Muscle layer of colon (tissue), 2 donors: Measurements from ENCODE around the gene CTSA.
"Not testable (repeated sequence)": the region's sequence is repeated elsewhere in the genome, so short reads cannot be mapped to it uniquely, and the experiment has no call there.

Experiments used
- H3K27ac ChIP-seq: one replicate; pipeline ENCODE4 v1.7.0; 2013; ENCODE audit warnings: low read depth, mild to moderate bottlenecking, low read length, moderate library complexity
- H3K27me3 ChIP-seq, 2 donors: one replicate each; pipeline ENCODE4 v1.7.0; 2013; ENCODE audit warnings: low read length in 2 of 2, mild to moderate bottlenecking in 2 of 2; ENCODE audit not compliant: insufficient read depth in 2 of 2, control insufficient read depth in 1 of 2
- H3K36me3 ChIP-seq: one replicate; pipeline ENCODE4 v1.7.0; 2013; ENCODE audit warnings: mild to moderate bottlenecking, low read length; ENCODE audit not compliant: insufficient read depth
- H3K4me1 ChIP-seq: one replicate; pipeline ENCODE4 v1.7.0; 2013; ENCODE audit warnings: mild to moderate bottlenecking, low read length; ENCODE audit not compliant: insufficient read depth
- H3K4me3 ChIP-seq, 2 donors: one replicate each; pipeline ENCODE4 v1.7.0; 2013; ENCODE audit warnings: low read length in 2 of 2, low read depth in 1 of 2, mild to moderate bottlenecking in 1 of 2, moderate library complexity in 1 of 2
- H3K9ac ChIP-seq: one replicate; pipeline ENCODE4 v1.7.0; 2013; ENCODE audit warnings: low read length
- H3K9me3 ChIP-seq: one replicate; pipeline ENCODE4 v1.7.0; 2013; ENCODE audit warnings: mild to moderate bottlenecking, low read length
- donor health status: abdominal sarcoma.
- donor health status: Adenocarcinoma of cecum.

CTSA gene

DNA sequence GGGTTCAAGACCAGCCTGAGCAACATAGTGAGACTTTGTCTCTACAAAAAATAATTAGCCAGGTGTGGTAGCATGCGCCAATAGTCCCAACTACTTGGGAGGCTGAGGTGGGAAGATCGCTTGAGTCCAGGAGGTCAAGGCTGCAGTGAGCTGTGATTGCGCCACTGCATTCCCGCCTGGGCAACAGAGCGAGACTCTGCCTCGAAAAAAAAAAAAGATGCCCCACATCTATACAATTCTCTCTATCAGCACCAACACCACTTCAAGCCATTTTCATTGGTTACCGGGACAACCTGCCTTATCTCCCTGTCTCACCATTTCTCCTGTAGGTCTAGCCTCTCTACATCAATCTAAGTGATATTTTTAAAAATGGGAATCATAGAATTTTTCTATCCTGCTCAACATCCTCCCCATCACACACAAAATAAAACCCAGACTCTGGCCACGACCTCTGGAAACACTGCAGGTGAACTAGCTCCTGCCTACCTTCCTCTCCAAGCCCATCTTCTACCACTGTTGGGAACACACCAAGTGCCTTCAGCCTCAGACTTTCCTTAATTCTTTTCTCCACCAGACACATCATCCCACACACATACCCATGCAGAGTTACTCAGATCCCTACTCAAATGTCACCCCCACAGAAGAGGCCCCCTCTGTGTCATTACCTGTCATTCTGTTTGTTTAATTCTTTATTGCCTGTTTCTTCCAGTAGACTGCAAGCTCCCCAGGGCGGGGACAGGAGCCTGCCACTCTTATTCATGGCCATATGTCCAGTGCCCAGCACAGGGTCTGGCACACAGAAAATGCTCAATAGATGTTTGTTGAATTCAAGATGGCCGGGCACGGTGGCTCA, 30.4 kb downstream of the CTSA start:
- Histone ChIP-seq H3K4me3 (no peak overlapping the region), H3K36me3 (no peaks in the 10 kb centered on the region), H3K9ac (no peak overlapping the region), H3K4me1 (peaks cover 11% of the 10 kb centered on the region), H3K9me3 (no peaks in the 10 kb centered on the region), H3K27me3 (no peaks in the 10 kb centered on the region), H3K27ac (no peak overlapping the region)

DNA sequence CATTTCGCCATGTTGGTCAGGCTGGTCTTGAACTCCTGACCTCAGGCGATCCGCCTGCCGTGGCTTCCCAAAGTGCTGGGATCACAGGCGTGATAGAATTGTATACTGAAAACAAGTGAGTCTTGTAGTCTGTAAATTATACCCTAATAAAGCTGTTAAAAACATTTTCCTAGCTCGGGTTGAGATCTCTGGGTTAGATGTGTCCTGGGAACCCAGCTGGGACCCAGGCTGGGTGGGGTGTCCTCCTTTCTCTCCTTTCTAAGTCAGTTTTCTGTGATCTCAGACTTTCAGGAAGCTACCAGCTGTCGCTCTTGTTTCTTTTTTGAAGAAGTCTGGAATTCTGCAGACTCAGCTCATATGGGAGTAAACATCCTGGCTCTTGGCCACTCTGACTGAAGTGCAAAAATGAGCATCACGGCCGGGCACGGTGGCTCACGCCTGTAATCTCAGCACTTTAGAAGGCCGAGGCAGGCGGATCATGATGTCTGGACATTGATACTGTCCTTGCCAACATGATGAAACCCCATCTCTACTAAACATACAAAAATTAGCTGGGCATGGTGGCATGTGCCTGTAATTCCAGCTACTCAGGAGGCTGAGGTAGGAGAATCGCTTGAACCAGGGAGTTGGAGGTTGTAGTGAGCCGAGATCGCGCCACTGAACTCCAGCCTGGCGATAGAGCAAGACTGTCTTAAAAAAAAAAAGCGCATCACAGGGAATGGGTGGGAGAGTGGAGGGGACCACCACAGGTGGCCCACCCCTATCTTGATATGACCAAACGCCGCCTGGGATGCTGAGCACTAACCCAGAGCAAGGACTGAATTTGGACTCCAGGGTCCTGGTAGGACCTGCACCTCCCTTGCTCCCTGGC, 33.5 kb downstream of the CTSA start:
- H3K4me1 ChIP-seq, result peaks cover 11% of the 10 kb centered on the region
- no peak overlapping the region for H3K4me3 ChIP-seq
- H3K36me3 ChIP-seq, result no peaks in the 10 kb centered on the region
- peak overlapping the region; percentile 4 for H3K9ac ChIP-seq
- H3K27me3 ChIP-seq, result no peaks in the 10 kb centered on the region
- H3K27ac ChIP-seq, result peak overlapping the region; percentile 23
- H3K9me3 ChIP-seq, result no peaks in the 10 kb centered on the region

DNA sequence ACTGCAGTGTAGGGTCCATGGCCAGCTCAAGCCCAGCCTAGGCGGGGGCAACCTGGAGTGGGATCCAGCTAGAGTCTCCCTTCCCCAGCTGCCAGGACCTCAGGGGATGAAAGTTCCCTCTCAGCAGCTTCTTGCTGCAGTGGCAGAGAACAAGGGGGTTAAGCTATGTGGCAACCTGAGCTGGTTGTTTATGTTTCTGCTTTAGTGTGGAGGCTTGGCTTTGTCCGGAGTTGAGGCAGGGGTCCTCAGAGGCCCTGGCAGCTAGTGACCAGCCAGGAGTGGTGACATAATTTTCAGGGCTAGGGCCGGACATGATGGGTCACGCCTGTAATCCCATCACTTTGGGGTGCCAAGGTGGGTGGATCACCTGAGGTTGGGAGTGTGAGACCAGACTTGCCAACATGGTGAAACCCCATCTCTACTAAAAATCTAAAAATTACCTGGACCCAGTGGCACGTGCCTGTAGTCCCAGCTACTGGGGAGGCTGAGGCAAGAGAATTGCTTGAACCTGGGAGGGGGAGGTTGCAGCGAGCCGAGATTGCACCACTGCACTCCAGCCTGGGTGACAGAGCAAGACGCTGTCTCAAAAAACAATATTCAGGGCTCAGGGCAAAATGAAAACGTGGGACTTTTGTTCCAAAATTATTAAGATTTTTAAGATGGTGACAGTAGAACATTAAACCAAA, 34.8 kb downstream of the CTSA start:
- H3K27ac ChIP-seq, result no peak overlapping the region
- H3K9ac ChIP-seq, result no peak overlapping the region
- no peaks in the 10 kb centered on the region for H3K9me3 ChIP-seq
- no peaks in the 10 kb centered on the region for H3K36me3 ChIP-seq
- no peak overlapping the region for H3K4me3 ChIP-seq
- peaks cover 11% of the 10 kb centered on the region for H3K4me1 ChIP-seq
- no peaks in the 10 kb centered on the region for H3K27me3 ChIP-seq

- Histone ChIP-seq H3K9ac (no peak overlapping the region), H3K27me3 (no peaks in the 10 kb centered on the region), H3K9me3 (no peaks in the 10 kb centered on the region), H3K27ac (no peak overlapping the region), H3K4me3 (no peak overlapping the region), H3K4me1 (peaks cover 11% of the 10 kb centered on the region), H3K36me3 (no peaks in the 10 kb centered on the region)
Measured at GRCh38 chr20:45926731-45927070, 35.6 kb downstream of the CTSA start.

DNA sequence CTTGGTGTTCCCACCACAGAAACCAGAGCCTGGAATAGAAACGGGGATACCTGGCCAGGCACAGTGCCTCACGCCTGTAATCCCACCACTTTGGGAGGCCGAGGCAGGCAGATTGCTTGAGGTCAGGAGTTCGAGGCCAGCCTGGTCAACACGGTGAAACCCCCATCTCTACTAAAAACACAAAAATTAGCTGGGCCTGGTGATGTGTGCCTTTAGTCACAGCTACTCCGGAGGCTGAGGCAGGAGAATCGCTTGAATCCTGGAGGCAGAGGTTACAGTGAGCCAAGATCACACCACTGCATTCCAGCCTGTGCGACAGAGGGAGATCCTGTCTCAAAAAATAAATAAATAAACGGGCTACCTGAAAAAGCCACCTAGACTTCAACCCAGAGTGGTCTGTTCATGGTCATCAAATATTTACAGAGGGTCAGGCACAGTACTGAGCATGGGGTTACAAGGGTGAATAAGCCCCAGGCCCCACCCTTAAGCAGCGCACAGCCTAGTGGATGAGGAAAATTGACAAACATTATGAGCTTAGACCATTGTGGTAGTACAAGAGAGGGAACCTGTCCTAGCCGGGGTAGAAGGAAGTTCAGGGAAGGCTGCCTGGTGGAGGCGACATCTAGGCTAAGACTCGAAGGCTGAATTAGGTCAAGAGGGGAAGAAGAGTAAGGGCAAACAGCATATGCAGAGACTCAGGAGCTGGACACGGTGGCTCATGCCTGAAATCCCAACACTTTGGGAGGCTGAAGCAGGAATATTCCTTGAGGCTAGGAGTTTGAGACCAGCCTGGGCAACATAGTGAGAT, 36.1 kb downstream of the CTSA start:
- no peaks in the 10 kb centered on the region for H3K27me3 ChIP-seq
- no peak overlapping the region for H3K9ac ChIP-seq
- H3K36me3 ChIP-seq, result no peaks in the 10 kb centered on the region
- H3K27ac ChIP-seq, result no peak overlapping the region
- H3K9me3 ChIP-seq, result no peaks in the 10 kb centered on the region
- peaks cover 11% of the 10 kb centered on the region for H3K4me1 ChIP-seq
- no peak overlapping the region for H3K4me3 ChIP-seq

GRCh38 chr20:45931680-45932079, 40.5 kb downstream of the CTSA start:
- not testable (repeated sequence) for H3K27me3 ChIP-seq, H3K4me3 ChIP-seq, H3K9me3 ChIP-seq, H3K36me3 ChIP-seq, H3K9ac ChIP-seq, H3K4me1 ChIP-seq, H3K27ac ChIP-seq

- Histone ChIP-seq H3K27ac (peak overlapping the region; percentile 99), H3K4me3 (peak overlapping the region; percentile 87 to 96), H3K27me3 (no peaks in the 10 kb centered on the region), H3K9ac (peak overlapping the region; percentile 71), H3K36me3 (peaks cover 17% of the 10 kb centered on the region), H3K4me1 (peaks cover 8% of the 10 kb centered on the region), H3K9me3 (no peaks in the 10 kb centered on the region)
Measured at GRCh38 chr20:45933266-45934045, 42.3 kb downstream of the CTSA start.

GRCh38 chr20:45934046-45934585, 43.0 kb downstream of the CTSA start:
- Histone ChIP-seq H3K4me3 (peak overlapping the region; percentile 87 to 96), H3K9ac (peak overlapping the region; percentile 71), H3K36me3 (peaks cover 24% of the 10 kb centered on the region), H3K27me3 (no peaks in the 10 kb centered on the region), H3K9me3 (no peaks in the 10 kb centered on the region), H3K4me1 (peaks cover 8% of the 10 kb centered on the region), H3K27ac (peak overlapping the region; percentile 99)

GRCh38 chr20:45934586-45935415, 43.7 kb downstream of the CTSA start, which contains the start of gene PCIF1:
PCIF1 (plus strand) TSS chr20:45934683; CDS start chr20:45939000, 4,317 bp downstream.
- peak within 1 kb of the TSS; percentile 99 for H3K27ac ChIP-seq
- H3K9ac ChIP-seq, result peak within 1 kb of the TSS; percentile 91
- no peaks in the 10 kb centered on the region for H3K9me3 ChIP-seq

More at GRCh38 chr20:45934586-45935415, 43.7 kb downstream of the CTSA start, which contains the start of gene PCIF1:
- peaks cover 8% of the 10 kb centered on the region for H3K4me1 ChIP-seq
- H3K4me3 ChIP-seq, result peak within 1 kb of the TSS; percentile 96 to 97
- no peaks in the 10 kb centered on the region for H3K27me3 ChIP-seq
- H3K36me3 ChIP-seq, result peaks cover 31% of the 10 kb centered on the region
